CD4-positive, alpha-beta memory T cell (primary cell): ENCODE results near the gene MAP1LC3A. TPM values are rescaled to one million over a fixed set of nuclear protein-coding genes. Genes with fewer than 3 reads are reported as not detected.

Source experiments
- CTCF ChIA-PET: fragments of 350-600 bp; sonication (Branson Sonifier 250); formaldehyde crosslinking; loops from one replicate; lab custom pipeline; 2021; ENCODE audit warnings: inconsistent platforms; ENCODE audit not compliant: partially characterized antibody; lab: Charles Lee
- POLR2A ChIA-PET: fragments of 350-600 bp; sonication (Branson Sonifier 250); formaldehyde crosslinking; loops from one replicate; lab custom pipeline; 2021; ENCODE audit not compliant: partially characterized antibody; lab: Charles Lee
- DNase-seq, 5 donors: peaks; one replicate each; pipeline versions ENCODE4 v3.0.0 to v3.0.0-alpha.2; 2020 to 2022; ENCODE audit warnings: mixed read lengths in 1 of 5
- H3K27ac ChIP-seq: one replicate; pipeline ENCODE4 v1.7.0; 2013; ENCODE audit warnings: low read depth, low read length
- H3K27me3 ChIP-seq: 2 replicates; pipeline ENCODE4 v1.7.0; 2013; ENCODE audit warnings: mild to moderate bottlenecking, low read length, moderate library complexity; ENCODE audit not compliant: insufficient read depth
- H3K36me3 ChIP-seq: 2 replicates; pipeline ENCODE4 v1.7.0; 2013; ENCODE audit warnings: mild to moderate bottlenecking, low read length, moderate library complexity; ENCODE audit not compliant: insufficient read depth
- H3K4me1 ChIP-seq: 2 replicates; pipeline ENCODE4 v1.7.0; 2013; ENCODE audit warnings: mild to moderate bottlenecking, low read length, moderate library complexity; ENCODE audit not compliant: insufficient read depth
- H3K4me3 ChIP-seq, 2 donors: one replicate each; pipeline ENCODE4 v1.7.0; 2013; ENCODE audit warnings: low read length in 2 of 2, mild to moderate bottlenecking in 1 of 2
- H3K9me3 ChIP-seq, 2 donors: one replicate each; pipeline ENCODE4 v1.7.0; 2013; ENCODE audit warnings: low read length in 2 of 2, control low read depth in 1 of 2; ENCODE audit not compliant: control insufficient read depth in 1 of 2
- H3K27ac Mint-ChIP-seq, 7 donors: one replicate each; pipeline ENCODE4 v1.8.0; 2020 to 2021; ENCODE audit warnings: mixed read lengths in 7 of 7, mild to moderate bottlenecking in 6 of 7, inconsistent platforms in 3 of 7, moderate library complexity in 3 of 7
- H3K27me3 Mint-ChIP-seq, 2 donors: one replicate each; pipeline ENCODE4 v1.8.0; 2020 to 2021; ENCODE audit warnings: mixed read lengths in 2 of 2
- H3K36me3 Mint-ChIP-seq, 2 donors: one replicate each; pipeline ENCODE4 v1.8.0; 2020 to 2021; ENCODE audit warnings: mixed read lengths in 2 of 2, inconsistent platforms in 1 of 2, mild to moderate bottlenecking in 1 of 2
- H3K4me1 Mint-ChIP-seq, 4 donors: one replicate each; pipeline ENCODE4 v1.8.0; 2020 to 2021; ENCODE audit warnings: mixed read lengths in 4 of 4, mild to moderate bottlenecking in 1 of 4
- H3K4me3 Mint-ChIP-seq, 8 donors: one replicate each; pipeline ENCODE4 v1.8.0; 2020 to 2021; ENCODE audit warnings: mixed read lengths in 8 of 8, mild to moderate bottlenecking in 7 of 8, moderate library complexity in 6 of 8, inconsistent platforms in 3 of 8
- H3K9me3 Mint-ChIP-seq, 8 donors: one replicate each; pipeline ENCODE4 v1.8.0; 2020 to 2021; ENCODE audit warnings: mixed read lengths in 8 of 8, mild to moderate bottlenecking in 5 of 8, inconsistent platforms in 3 of 8, moderate library complexity in 1 of 8
- intact Hi-C: fragments of 100-400 bp; cut with micrococcal nuclease; formaldehyde crosslinking; loops from one replicate; pipeline ENCODE4 v1.15.1; 2023
- polyA plus RNA-seq, 2 donors: library from polyadenylated mRNA; unstranded; fragments of 300-500 nt; fragmentation: Illumina TruSeq; gene quantifications; one replicate each; pipeline ENCODE4 v1.2.3, GENCODE V29; 2021
- total RNA-seq, 2 experiments: library from RNA; stranded (reverse); gene quantifications; one replicate each; pipeline ENCODE4 v1.2.3, GENCODE V29; 2021

MAP1LC3A gene
- total and polyA plus RNA-seq, 4 experiments from 2014 or later, result 2.1 to 7.9 (median 3.2) TPM

DNA sequence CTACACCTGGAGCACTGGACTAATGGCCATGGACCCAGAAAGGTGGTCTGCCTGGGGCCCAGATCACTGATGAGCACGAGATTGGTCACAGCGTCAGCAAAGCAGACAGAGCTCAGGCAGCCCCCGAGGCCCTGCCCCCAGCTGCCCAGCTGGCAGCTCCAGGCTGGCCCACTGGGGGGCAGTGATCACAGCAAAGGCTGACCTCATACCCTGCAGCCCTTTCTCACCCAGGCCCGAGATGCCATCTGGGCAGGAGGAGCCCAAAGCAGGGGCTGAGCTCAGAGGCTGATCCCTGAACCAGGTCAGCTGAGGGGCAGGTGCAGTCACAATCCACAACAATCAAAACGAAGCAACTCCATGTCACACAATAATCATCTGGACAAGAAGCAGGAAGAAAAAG lies 4.1 kb downstream of the MAP1LC3A start:
- H3K27me3 Mint-ChIP-seq, result no peaks in the 10 kb centered on the region
- H3K9me3 Mint-ChIP-seq, result peaks cover 0 to 2% (median 0%) of the 10 kb centered on the region in 8 donors
- ChIA-PET POLR2A (interaction anchor here (1.1 to 3.0 kb wide), 3 partner anchors 11 to 114 kb away, joined by 3 to 15 read pairs (median 4); partner anchors contain the start of genes DYNLRB1 and PIGU), CTCF (interaction anchor here (1.3 to 1.8 kb wide), 4 partner anchors 10 to 208 kb away, joined by 4 to 6 read pairs (median 4); no protein-coding TSS in a partner anchor)
- peak overlapping the region in 3 of 7 donors; percentile 35 to 92 (median 79) for H3K27ac Mint-ChIP-seq
- H3K4me3 Mint-ChIP-seq, result no peak overlapping the region
- H3K36me3 ChIP-seq, result no peaks in the 10 kb centered on the region
- H3K4me1 ChIP-seq, result peaks cover 5% of the 10 kb centered on the region
- intact Hi-C loops, result no loop called here
- H3K27ac ChIP-seq, result no peak overlapping the region
- no peak for DNase-seq
- no peak overlapping the region for H3K4me3 ChIP-seq
- no peaks in the 10 kb centered on the region for H3K9me3 ChIP-seq
- H3K27me3 ChIP-seq, result no peaks in the 10 kb centered on the region
- peaks cover 5 to 26% (median 9%) of the 10 kb centered on the region in 4 donors for H3K4me1 Mint-ChIP-seq
- peaks cover 0 to 10% of the 10 kb centered on the region in 2 donors for H3K36me3 Mint-ChIP-seq

DNA sequence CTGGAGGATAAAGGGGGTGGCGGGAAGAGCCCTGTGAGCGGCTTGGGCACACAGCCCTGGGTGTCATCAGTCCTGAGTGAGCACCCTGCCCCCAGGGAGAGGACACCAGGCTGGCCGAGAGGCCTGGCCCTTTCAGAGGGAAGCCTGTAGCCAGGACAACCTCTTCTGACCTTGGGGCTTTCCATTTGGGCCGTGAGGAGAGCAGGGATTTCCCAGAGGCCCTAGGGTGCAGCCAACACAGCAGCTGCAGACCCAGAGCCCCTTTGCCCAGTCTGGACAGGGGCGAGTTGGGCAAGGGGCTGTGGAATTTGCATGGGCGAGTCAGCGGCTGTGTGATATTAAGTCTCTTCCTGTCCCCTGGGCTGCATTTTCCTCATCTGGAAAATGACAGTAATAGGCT lies 6.3 kb downstream of the MAP1LC3A start:
- Mint-ChIP-seq H3K9me3 (no peaks in the 10 kb centered on the region), H3K36me3 (peaks cover 0 to 11% of the 10 kb centered on the region in 2 donors), H3K4me3 (no peak overlapping the region), H3K27ac (peak overlapping the region in 5 of 7 donors; percentile 5 to 82 (median 39)), H3K27me3 (no peaks in the 10 kb centered on the region), H3K4me1 (peaks cover 0 to 15% (median 3%) of the 10 kb centered on the region in 4 donors)
- Histone ChIP-seq H3K27ac (no peak overlapping the region), H3K9me3 (no peaks in the 10 kb centered on the region), H3K36me3 (peaks cover 14% of the 10 kb centered on the region), H3K27me3 (no peaks in the 10 kb centered on the region), H3K4me1 (no peaks in the 10 kb centered on the region), H3K4me3 (no peak overlapping the region)
- no peak for DNase-seq
- ChIA-PET CTCF (interaction anchor here (0.7 to 1.7 kb wide), 2 partner anchors 47 to 93 kb away, joined by 6 to 7 read pairs; no protein-coding TSS in a partner anchor), POLR2A (no interaction called here)
- intact Hi-C loops, result no loop called here

DNA sequence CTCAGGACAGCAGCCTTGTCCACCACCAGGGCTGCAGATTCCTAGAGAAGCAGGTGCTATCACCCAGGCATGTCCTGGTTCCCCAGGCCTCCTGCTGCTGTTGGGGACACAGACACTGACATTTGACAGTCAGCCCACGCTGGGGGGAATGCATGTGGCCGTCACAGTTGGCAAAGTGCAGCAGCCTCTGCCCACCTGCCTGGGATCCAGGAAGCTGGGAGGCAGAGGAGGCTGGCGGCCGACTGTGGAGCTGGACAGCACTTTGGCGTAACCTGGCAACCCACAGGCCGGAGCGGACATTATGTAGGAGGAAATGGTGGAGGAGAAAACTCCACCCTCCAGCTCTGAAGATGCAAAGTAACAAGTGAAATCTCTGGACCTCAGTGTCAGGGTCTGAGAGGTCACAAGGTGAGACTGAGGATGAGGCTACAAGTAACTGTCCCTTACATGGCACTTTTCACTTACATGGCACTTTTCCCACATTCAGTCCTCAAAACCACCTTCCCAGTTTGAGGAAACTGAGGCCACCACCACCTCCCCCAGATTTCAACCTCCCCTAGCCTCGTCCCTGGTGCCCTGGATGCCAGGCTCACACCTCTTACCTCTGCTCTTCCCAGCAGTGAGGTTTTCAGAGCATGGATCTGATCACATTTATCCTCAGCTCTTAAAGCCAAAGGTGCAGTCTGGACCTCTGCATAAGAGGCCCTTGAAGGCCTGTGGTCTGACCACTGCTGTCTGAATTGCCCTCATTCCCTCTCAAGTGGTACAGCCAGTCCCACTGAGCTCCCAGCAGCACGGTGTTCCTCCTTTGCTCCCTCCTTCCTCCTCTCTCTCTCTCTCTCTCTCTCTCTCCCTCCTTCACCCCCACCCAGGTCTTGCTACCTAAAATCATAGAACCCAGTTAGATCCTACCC lies 8.7 kb downstream of the MAP1LC3A start:
- no peak overlapping the region for H3K4me3 ChIP-seq
- Mint-ChIP-seq H3K36me3 (peaks cover 11 to 20% of the 10 kb centered on the region in 2 donors), H3K4me3 (no peak overlapping the region), H3K9me3 (no peaks in the 10 kb centered on the region), H3K27me3 (no peaks in the 10 kb centered on the region), H3K27ac (peak overlapping the region in 3 of 7 donors; percentile 29 to 63 (median 46)), H3K4me1 (peaks cover 5 to 10% (median 7%) of the 10 kb centered on the region in 4 donors)
- intact Hi-C loops, result no loop called here
- POLR2A ChIA-PET, result no interaction called here
- H3K4me1 ChIP-seq, result no peaks in the 10 kb centered on the region
- CTCF ChIA-PET, result interaction anchor here (1.1 kb wide), 1 partner anchor 28 kb away, joined by 4 read pairs; no protein-coding TSS in a partner anchor
- no peaks in the 10 kb centered on the region for H3K27me3 ChIP-seq
- H3K27ac ChIP-seq, result no peak overlapping the region
- no peak for DNase-seq
- no peaks in the 10 kb centered on the region for H3K9me3 ChIP-seq
- peaks cover 17% of the 10 kb centered on the region for H3K36me3 ChIP-seq

DNA sequence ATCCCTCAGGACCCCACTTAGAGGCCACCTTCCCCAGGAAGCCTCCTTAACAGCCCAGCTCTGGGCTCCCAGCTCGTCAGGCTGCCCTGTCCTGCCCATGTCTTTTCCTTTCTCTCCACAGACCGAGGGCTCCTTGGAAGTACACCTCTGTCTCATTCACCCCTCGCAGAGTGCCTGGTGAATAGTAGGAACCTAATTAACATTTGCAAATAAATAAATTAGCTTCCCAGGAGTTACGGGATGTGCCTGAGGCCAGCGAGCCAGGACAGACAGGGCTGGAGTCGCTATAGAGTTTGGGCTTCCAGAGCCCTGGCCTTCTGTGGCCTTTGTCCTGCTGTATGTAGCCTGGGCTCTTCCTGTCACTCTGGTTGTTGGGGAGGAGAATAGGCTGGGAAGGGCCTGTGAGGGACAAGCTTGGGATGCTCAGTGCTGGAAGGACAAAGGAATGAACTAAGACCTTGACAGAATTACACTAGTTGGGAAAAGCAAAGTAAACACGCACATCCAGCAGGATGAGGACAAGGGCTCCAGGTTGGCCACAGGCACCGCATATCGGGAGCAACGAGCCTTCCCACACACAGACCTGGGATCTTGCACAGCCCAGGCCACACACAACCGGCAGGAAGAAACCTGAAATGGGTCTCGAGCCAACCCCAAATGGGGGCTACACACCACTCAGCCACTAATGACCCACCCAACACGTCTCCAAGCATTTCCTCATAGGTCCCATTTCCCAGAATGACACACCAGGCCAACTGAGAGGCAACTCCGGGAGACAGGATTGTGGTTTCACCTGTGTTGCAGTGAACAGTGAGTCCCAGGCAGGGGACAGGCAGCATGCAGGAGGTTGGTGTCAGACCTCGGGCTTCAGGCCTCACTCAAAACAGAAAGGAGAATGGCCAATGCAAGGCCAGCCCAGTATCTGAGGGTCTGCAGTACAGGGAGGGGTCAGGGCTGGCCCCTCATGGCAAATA lies 9.7 kb downstream of the MAP1LC3A start:
- no peak for DNase-seq
- no peaks in the 10 kb centered on the region for H3K9me3 Mint-ChIP-seq
- Histone ChIP-seq H3K27ac (no peak overlapping the region), H3K27me3 (no peaks in the 10 kb centered on the region), H3K4me1 (no peaks in the 10 kb centered on the region), H3K36me3 (peaks cover 23% of the 10 kb centered on the region), H3K9me3 (no peaks in the 10 kb centered on the region), H3K4me3 (no peak overlapping the region)
- CTCF ChIA-PET, result interaction anchor here (1.1 kb wide), 1 partner anchor 29 kb away, joined by 4 read pairs; no protein-coding TSS in a partner anchor
- no peaks in the 10 kb centered on the region for H3K27me3 Mint-ChIP-seq
- H3K36me3 Mint-ChIP-seq, result peaks cover 17 to 23% of the 10 kb centered on the region in 2 donors
- H3K27ac Mint-ChIP-seq, result peak overlapping the region in 5 of 7 donors; percentile 4 to 63 (median 25)
- peaks cover 5 to 10% (median 7%) of the 10 kb centered on the region in 4 donors for H3K4me1 Mint-ChIP-seq
- POLR2A ChIA-PET, result no interaction called here
- intact Hi-C loops, result no loop called here
- no peak overlapping the region for H3K4me3 Mint-ChIP-seq

DNA sequence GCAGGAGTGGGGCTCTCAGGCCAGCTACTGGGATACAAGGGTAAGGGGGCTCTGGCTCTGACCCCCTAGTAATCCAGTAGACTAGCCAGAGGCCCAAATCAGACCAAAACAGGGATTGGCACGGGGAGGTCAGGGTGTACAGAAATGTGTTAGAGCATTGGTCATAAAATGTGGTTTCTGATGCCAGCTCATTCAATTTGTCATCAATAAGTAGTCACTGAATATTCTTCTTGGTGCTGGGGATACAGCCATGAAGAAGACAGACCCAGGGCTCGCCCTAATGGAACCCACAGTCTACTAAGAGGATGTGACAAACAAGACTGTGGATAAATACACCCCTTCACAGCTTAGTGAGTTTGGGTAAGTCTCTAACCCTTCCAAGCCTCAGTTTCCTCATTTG lies 11.1 kb downstream of the MAP1LC3A start:
- POLR2A ChIA-PET, result interaction anchor here (1.4 kb wide), 1 partner anchor 10 kb away, joined by 3 read pairs; no protein-coding TSS in a partner anchor
- intact Hi-C loops, result no loop called here
- H3K27me3 Mint-ChIP-seq, result no peaks in the 10 kb centered on the region

DNA sequence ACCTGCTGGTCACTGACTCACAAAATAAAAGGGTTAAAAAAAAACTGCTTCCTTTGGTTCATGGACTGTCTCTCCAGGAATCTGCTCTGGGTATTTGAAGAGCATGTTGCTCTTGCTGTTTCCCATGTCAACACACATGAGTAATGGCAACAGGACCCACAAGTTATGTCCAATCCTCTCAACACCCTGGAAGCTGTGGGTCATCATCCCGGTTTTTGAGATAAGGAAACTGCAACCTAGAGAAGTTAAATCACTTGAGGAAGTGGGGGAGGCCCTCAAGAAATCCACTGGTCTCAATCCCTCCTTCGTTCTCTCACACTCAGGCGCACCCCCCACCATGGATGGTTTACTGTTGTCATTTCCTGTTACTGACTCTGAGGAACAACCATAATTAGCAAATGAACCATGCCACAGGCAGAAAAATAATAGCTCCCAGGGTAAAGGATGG lies 12.4 kb downstream of the MAP1LC3A start:
- no peaks in the 10 kb centered on the region for H3K27me3 Mint-ChIP-seq
- no peak for DNase-seq
- H3K27ac Mint-ChIP-seq, result peak overlapping the region in 6 of 7 donors; percentile 30 to 91 (median 60)
- POLR2A ChIA-PET, result interaction anchor here (1.1 kb wide), 1 partner anchor 17 kb away, joined by 3 read pairs; no protein-coding TSS in a partner anchor
- no peak overlapping the region for H3K4me3 ChIP-seq
- peaks cover 29 to 37% of the 10 kb centered on the region in 2 donors for H3K36me3 Mint-ChIP-seq
- H3K4me1 ChIP-seq, result no peaks in the 10 kb centered on the region
- H3K4me1 Mint-ChIP-seq, result peaks cover 5 to 10% (median 7%) of the 10 kb centered on the region in 4 donors
- peaks cover 29% of the 10 kb centered on the region for H3K36me3 ChIP-seq
- intact Hi-C loops, result no loop called here
- no peaks in the 10 kb centered on the region for H3K27me3 ChIP-seq
- no peaks in the 10 kb centered on the region for H3K9me3 Mint-ChIP-seq
- CTCF ChIA-PET, result no interaction called here
- H3K27ac ChIP-seq, result no peak overlapping the region
- no peak overlapping the region for H3K4me3 Mint-ChIP-seq
- H3K9me3 ChIP-seq, result no peaks in the 10 kb centered on the region

More for the DNA sequence above, 11.1 kb downstream of the MAP1LC3A start:
- Mint-ChIP-seq H3K9me3 (no peaks in the 10 kb centered on the region), H3K4me3 (no peak overlapping the region), H3K4me1 (peaks cover 5 to 10% (median 7%) of the 10 kb centered on the region in 4 donors), H3K36me3 (peaks cover 26 to 33% of the 10 kb centered on the region in 2 donors), H3K27ac (peak overlapping the region in 1 of 7 donors; percentile 32)
- no peak overlapping the region for H3K27ac ChIP-seq
- CTCF ChIA-PET, result interaction anchor here (1.0 kb wide), 1 partner anchor 139 kb away, joined by 4 read pairs; no protein-coding TSS in a partner anchor
- peaks cover 24% of the 10 kb centered on the region for H3K36me3 ChIP-seq
- DNase-seq, result no peak
- H3K4me1 ChIP-seq, result no peaks in the 10 kb centered on the region
- H3K9me3 ChIP-seq, result no peaks in the 10 kb centered on the region
- H3K4me3 ChIP-seq, result no peak overlapping the region
- H3K27me3 ChIP-seq, result no peaks in the 10 kb centered on the region
